Stomach (tissue), 9 donors: ENCODE data around the gene DICER1. TPM values are rescaled to one million over a fixed set of nuclear protein-coding genes. Genes with fewer than 3 reads are reported as not detected.

Experiments
- DNase-seq, 2 donors: peaks; one replicate each; pipeline versions ENCODE4 v3.0.0 to v3.0.0-alpha.2; 2013 to 2019
- H3K27ac ChIP-seq, 5 donors: fragments of 200-600 bp in 4 of 5; sonication (generic) in 4 of 5; one replicate each; pipeline ENCODE4 v1.5.1; 2013 to 2019; ENCODE audit warnings: mild to moderate bottlenecking in 1 of 5, moderate library complexity in 1 of 5
- H3K27me3 ChIP-seq, 3 donors: fragments of 200-600 bp; sonication (generic); one replicate each; pipeline ENCODE4 v1.5.1; 2017 to 2019; ENCODE audit warnings: mixed run types in 1 of 3
- H3K36me3 ChIP-seq, 4 donors: fragments of 200-600 bp; sonication (generic); 1 replicate in 3 of 4; 2 replicates in 1 of 4; pipeline ENCODE4 v1.5.1; 2016 to 2019
- H3K4me1 ChIP-seq, 4 donors: fragments of 200-600 bp; sonication (generic); one replicate each; pipeline ENCODE4 v1.5.1; 2016 to 2019
- H3K4me3 ChIP-seq, 4 donors: fragments of 200-600 bp; sonication (generic) in 3 of 4; one replicate each; pipeline ENCODE4 v1.5.1; 2016 to 2019; ENCODE audit warnings: mild to moderate bottlenecking in 1 of 4
- H3K9me3 ChIP-seq, 4 donors: fragments of 200-600 bp; sonication (generic); one replicate each; pipeline ENCODE4 v1.5.1; 2016 to 2019
- EP300 ChIP-seq: sonication (generic); formaldehyde crosslinking; IDR thresholded peaks from one replicate; pipeline ENCODE4 v1.6.1; 2017; ENCODE audit warnings: antibody characterized with exemption
- POLR2A ChIP-seq, 4 donors: fragments of 450-650 bp; IDR thresholded peaks; one replicate each; pipeline ENCODE4 v1.6.1; 2016; ENCODE audit warnings: antibody characterized with exemption in 4 of 4, control low read depth in 2 of 4, mild to moderate bottlenecking in 1 of 4, moderate library complexity in 1 of 4
- POLR2AphosphoS5 ChIP-seq, 3 donors: sonication (generic); formaldehyde crosslinking; IDR thresholded peaks; one replicate each; pipeline ENCODE4 v1.6.1; 2016; ENCODE audit warnings: antibody characterized with exemption in 3 of 3
- WGBS, 5 donors: extraction: QIAGEN DNeasy Blood & Tissue Kit in 3 of 5; methylation state at CpG; one replicate each; pipeline versions ENCODE4 v1.1.5 to v1.1.7; 2013 to 2018; 5-methylcytosine and 5-hydroxymethylcytosine counted together
- intact Hi-C: fragments of 100-400 bp; cut with DNase I; formaldehyde crosslinking; loops from one replicate; pipeline ENCODE4 v1.15.1; 2023; ENCODE audit warnings: low total_unique reads
- polyA plus RNA-seq, 3 donors: library from polyadenylated mRNA; stranded (reverse); fragments of 200-250 nt; gene quantifications; one replicate each; pipeline ENCODE4 v1.2.3, GENCODE V29; 2013
- total RNA-seq, 5 donors: library from RNA; depleted of rRNA; stranded (reverse); fragments of >200 nt; gene quantifications; one replicate each; pipeline versions ENCODE4 v1.1.0 to v1.2.3, GENCODE V29; 2014 to 2016
- TF ChIP-seq, protein P1 (sequence below), 7 experiments: fragments of 450-650 bp in 4 of 7; fragments of 200-600 bp in 3 of 7; sonication (generic) in 3 of 7; IDR thresholded peaks; one replicate each; pipeline ENCODE4 v1.5.1; 2016 to 2019; ENCODE audit warnings: antibody characterized with exemption in 7 of 7, control low read depth in 2 of 7, mild to moderate bottlenecking in 1 of 7
- donor health status: healthy with polysubstance abuse.
- donor health status: Bipolar disorder and iron deficiency.
- donor health status: healthy.

The DICER1 gene
- total and polyA plus RNA-seq, 8 donors: 6.1 to 104 (median 53.4) TPM

GRCh38 chr14:95184413-95184790, 27.1 kb upstream of the DICER1 start:
- intact Hi-C loops: no loop called here
- peaks cover 29 to 50% (median 31%) of the 10 kb centered on the region in 4 donors for H3K4me1 ChIP-seq
- peaks cover 0 to 16% (median 5%) of the 10 kb centered on the region in 4 donors for H3K36me3 ChIP-seq
- TF ChIP-seq EP300 (no peak), POLR2A (IDR thresholded peaks at IDR 0.05) (no peak), POLR2AphosphoS5 (IDR thresholded peaks at IDR 0.05) (no peak)
- TF ChIP-seq, protein P1, sequence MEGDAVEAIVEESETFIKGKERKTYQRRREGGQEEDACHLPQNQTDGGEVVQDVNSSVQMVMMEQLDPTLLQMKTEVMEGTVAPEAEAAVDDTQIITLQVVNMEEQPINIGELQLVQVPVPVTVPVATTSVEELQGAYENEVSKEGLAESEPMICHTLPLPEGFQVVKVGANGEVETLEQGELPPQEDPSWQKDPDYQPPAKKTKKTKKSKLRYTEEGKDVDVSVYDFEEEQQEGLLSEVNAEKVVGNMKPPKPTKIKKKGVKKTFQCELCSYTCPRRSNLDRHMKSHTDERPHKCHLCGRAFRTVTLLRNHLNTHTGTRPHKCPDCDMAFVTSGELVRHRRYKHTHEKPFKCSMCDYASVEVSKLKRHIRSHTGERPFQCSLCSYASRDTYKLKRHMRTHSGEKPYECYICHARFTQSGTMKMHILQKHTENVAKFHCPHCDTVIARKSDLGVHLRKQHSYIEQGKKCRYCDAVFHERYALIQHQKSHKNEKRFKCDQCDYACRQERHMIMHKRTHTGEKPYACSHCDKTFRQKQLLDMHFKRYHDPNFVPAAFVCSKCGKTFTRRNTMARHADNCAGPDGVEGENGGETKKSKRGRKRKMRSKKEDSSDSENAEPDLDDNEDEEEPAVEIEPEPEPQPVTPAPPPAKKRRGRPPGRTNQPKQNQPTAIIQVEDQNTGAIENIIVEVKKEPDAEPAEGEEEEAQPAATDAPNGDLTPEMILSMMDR (IDR thresholded peaks at IDR 0.05): no peak
- peak overlapping the region; percentile 53 to 86 (median 72) for H3K27ac ChIP-seq
- peaks cover 0 to 5% (median 0%) of the 10 kb centered on the region in 4 donors for H3K9me3 ChIP-seq
- 13 to 38% (median 17%) methylated on average over 2 of the region's 2 CpGs for WGBS, 5 donors
- DNase-seq: peak in 1 of 2 donors; percentile 43
- H3K4me3 ChIP-seq: no peak overlapping the region
- no peaks in the 10 kb centered on the region for H3K27me3 ChIP-seq

DNA sequence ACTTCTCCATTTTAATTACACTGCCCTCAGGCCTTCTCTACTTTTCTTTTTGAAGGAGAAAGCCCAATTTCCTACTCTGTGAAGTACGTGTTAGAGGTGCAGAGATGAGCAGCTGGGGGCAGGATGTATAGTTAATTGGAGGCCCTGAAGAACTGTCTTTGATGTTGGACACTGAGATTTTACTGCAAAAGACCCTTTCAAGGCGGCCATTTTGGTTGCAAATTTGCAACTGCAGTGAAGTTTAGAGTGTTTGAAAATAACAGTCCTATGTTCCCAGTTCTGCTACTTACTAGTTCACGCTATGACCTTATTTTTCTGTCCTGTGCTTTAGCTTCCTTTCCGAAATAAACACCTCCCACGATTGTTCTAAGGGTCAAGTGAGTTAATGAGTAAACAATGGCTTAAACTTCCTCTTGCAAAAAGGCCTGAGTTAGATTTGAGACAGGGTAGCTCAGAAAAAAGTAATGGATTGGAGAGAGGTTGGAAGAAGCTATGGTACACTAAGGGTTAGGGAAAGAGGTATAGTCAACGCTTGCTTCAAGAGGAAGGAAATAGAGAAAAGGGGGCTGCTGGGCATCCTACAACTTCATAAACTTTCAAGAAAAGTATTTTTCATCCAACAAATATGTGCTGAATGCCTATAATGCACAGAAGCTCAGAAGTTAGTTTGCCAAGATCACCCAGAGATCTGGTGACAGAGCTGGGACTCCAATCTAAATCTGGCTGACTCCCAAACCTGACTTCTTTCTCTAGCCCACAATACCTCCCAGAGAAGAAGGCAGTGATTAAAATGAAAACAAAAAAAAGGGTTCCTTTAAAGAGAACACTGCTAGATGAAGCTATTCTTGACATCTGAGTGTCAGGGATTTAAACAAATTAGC, 26.4 kb upstream of the DICER1 start:
- Histone ChIP-seq H3K4me1 (peaks cover 29 to 48% (median 31%) of the 10 kb centered on the region in 4 donors), H3K36me3 (peaks cover 0 to 16% (median 5%) of the 10 kb centered on the region in 4 donors), H3K27ac (peak overlapping the region; percentile 46 to 86 (median 72)), H3K9me3 (peaks cover 0 to 5% (median 0%) of the 10 kb centered on the region in 4 donors), H3K27me3 (no peaks in the 10 kb centered on the region), H3K4me3 (no peak overlapping the region)
- WGBS, 5 donors: 37 to 47% (median 42%) methylated on average over 6 of the region's 6 CpGs
- TF ChIP-seq, protein P1 (IDR thresholded peaks at IDR 0.05): no peak
- no peak for TF ChIP-seq POLR2A (IDR thresholded peaks at IDR 0.05)
- peak in 1 of 3 donors; percentile 45 for TF ChIP-seq POLR2AphosphoS5 (IDR thresholded peaks at IDR 0.05)
- no peak for TF ChIP-seq EP300
- no peak for DNase-seq
- intact Hi-C loops: no loop called here

- H3K4me1 ChIP-seq: peaks cover 29 to 48% (median 31%) of the 10 kb centered on the region in 4 donors
- no peak for DNase-seq
- 63 to 79% (median 72%) methylated on average over 1 of the region's 1 CpG for WGBS, 5 donors
- H3K27ac ChIP-seq: peak overlapping the region in 4 of 5 donors; percentile 67 to 86 (median 78)
- H3K9me3 ChIP-seq: no peaks in the 10 kb centered on the region
- intact Hi-C loops: no loop called here
- no peaks in the 10 kb centered on the region for H3K27me3 ChIP-seq
- TF ChIP-seq POLR2AphosphoS5 (IDR thresholded peaks at IDR 0.05): no peak
- no peak for TF ChIP-seq EP300
- TF ChIP-seq POLR2A (IDR thresholded peaks at IDR 0.05): no peak
- TF ChIP-seq, protein P1 (IDR thresholded peaks at IDR 0.05): no peak
- H3K4me3 ChIP-seq: no peak overlapping the region
- peaks cover 0 to 16% (median 5%) of the 10 kb centered on the region in 4 donors for H3K36me3 ChIP-seq
Observed at GRCh38 chr14:95183082-95183481, 25.8 kb upstream of the DICER1 start.

GRCh38 chr14:95182379-95182778, 25.1 kb upstream of the DICER1 start:
- Histone ChIP-seq H3K4me1 (peaks cover 29 to 48% (median 31%) of the 10 kb centered on the region in 4 donors), H3K27ac (peak overlapping the region in 2 of 5 donors; percentile 72 to 84), H3K4me3 (no peak overlapping the region), H3K9me3 (no peaks in the 10 kb centered on the region), H3K27me3 (no peaks in the 10 kb centered on the region), H3K36me3 (peaks cover 0 to 16% (median 2%) of the 10 kb centered on the region in 4 donors)
- intact Hi-C loops: no loop called here
- TF ChIP-seq POLR2AphosphoS5 (IDR thresholded peaks at IDR 0.05): no peak
- TF ChIP-seq, protein P1 (IDR thresholded peaks at IDR 0.05): no peak
- no peak for TF ChIP-seq EP300
- TF ChIP-seq POLR2A (IDR thresholded peaks at IDR 0.05): no peak
- no peak for DNase-seq
- 77 to 87% (median 84%) methylated on average over 8 of the region's 8 CpGs for WGBS, 5 donors
